ENCODE data around the gene PLIN5. TPM values are rescaled to one million over a fixed set of nuclear protein-coding genes. Genes with fewer than 3 reads are reported as not detected.

The PLIN5 gene
- total RNA-seq, 1 experiment from 2014 or later = 2.5 TPM

- Histone ChIP-seq H3K36me3 (replicated peaks; ENCODE audit: control insufficient read depth, insufficient read depth, low read length) (no peaks in the 10 kb centered on the region), H3K4me3 (ENCODE audit: insufficient read depth, low read depth, low read length) (no peak overlapping the region), H3K27me3 (ENCODE audit: control insufficient read depth, insufficient read depth, low read length) (peaks cover 3% of the 10 kb centered on the region; the same call in 1 of the 2 replicates)
- peak; percentile 92 for DNase-seq
Observed at GRCh38 chr19:4524808-4525562, 10.0 kb downstream of the PLIN5 start.

GRCh38 chr19:4523306-4524110, 11.5 kb downstream of the PLIN5 start:
- DNase-seq = peak; percentile 93
- H3K27me3 ChIP-seq (ENCODE audit: control insufficient read depth, insufficient read depth, low read length) = peaks cover 3% of the 10 kb centered on the region; the same call in 1 of the 2 replicates
- no peak overlapping the region for H3K4me3 ChIP-seq (ENCODE audit: insufficient read depth, low read depth, low read length)
- no peaks in the 10 kb centered on the region for H3K36me3 ChIP-seq (replicated peaks; ENCODE audit: control insufficient read depth, insufficient read depth, low read length)

GRCh38 chr19:4522291-4523002, 12.6 kb downstream of the PLIN5 start:
- Histone ChIP-seq H3K4me3 (ENCODE audit: insufficient read depth, low read depth, low read length) (no peak overlapping the region), H3K27me3 (ENCODE audit: control insufficient read depth, insufficient read depth, low read length) (peaks cover 3% of the 10 kb centered on the region; the same call in 1 of the 2 replicates), H3K36me3 (replicated peaks; ENCODE audit: control insufficient read depth, insufficient read depth, low read length) (no peaks in the 10 kb centered on the region)
- DNase-seq = peak; percentile 27

DNA sequence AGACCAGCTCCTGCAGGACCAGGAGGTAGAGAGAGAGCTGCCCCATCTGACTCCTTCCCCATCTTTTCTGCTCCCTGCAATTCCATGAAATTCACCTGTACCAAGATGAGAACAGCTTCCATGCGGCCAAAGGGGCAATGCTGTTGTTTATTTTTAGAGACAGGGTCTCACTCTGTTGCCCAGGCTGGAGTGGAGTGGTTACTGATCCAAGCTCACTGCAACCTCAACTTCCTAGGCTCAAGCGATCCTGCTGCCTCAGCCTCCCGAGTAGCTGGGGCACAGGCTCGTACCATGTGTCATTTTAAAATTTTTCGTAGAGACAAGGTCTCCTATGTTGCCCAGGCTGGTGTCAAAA, 13.2 kb downstream of the PLIN5 start:
- peaks cover 3% of the 10 kb centered on the region; the same call in 1 of the 2 replicates for H3K27me3 ChIP-seq (ENCODE audit: control insufficient read depth, insufficient read depth, low read length)
- no peak for DNase-seq
- no peak overlapping the region for H3K4me3 ChIP-seq (ENCODE audit: insufficient read depth, low read depth, low read length)
- no peaks in the 10 kb centered on the region for H3K36me3 ChIP-seq (replicated peaks; ENCODE audit: control insufficient read depth, insufficient read depth, low read length)

DNA sequence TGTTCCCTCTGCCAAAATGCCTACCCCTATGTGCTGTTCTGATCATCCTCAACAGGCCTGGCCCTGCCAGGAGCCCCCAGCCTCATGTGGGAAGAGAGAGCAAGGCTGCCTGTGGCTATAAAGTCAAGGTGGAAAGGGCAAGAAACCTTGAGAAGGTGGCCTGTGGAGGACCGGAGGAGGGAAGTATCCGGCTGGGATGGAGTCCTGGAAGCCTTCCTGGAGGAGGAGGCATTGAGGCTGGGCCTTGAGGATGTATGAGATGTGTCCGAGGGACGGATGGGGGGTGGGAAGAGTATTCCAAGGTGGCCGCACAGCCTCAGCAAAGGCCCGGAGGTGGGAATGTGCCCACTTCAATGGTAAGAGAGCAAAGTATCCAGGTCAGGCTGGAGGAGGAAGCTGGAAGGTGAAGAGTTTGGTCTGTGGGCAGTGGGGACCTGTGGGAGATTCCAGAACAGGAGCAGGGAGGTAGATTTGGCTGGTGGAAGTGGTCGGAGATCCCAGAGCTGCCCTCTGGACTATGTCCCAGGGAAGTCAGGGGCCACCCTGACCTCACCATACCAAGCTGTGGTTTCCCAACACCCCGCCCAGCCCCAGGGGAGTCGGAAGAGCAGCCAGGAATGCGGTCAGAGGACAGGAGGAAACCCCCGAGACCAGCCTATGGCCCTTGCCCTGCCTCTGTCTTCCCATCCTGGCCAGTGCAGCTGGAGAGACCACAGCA, 13.7 kb downstream of the PLIN5 start:
- DNase-seq = peak; percentile 30
- no peaks in the 10 kb centered on the region for H3K36me3 ChIP-seq (replicated peaks; ENCODE audit: control insufficient read depth, insufficient read depth, low read length)
- peaks cover 5% of the 10 kb centered on the region for H3K27me3 ChIP-seq (ENCODE audit: control insufficient read depth, insufficient read depth, low read length)
- no peak overlapping the region for H3K4me3 ChIP-seq (ENCODE audit: insufficient read depth, low read depth, low read length)

DNA sequence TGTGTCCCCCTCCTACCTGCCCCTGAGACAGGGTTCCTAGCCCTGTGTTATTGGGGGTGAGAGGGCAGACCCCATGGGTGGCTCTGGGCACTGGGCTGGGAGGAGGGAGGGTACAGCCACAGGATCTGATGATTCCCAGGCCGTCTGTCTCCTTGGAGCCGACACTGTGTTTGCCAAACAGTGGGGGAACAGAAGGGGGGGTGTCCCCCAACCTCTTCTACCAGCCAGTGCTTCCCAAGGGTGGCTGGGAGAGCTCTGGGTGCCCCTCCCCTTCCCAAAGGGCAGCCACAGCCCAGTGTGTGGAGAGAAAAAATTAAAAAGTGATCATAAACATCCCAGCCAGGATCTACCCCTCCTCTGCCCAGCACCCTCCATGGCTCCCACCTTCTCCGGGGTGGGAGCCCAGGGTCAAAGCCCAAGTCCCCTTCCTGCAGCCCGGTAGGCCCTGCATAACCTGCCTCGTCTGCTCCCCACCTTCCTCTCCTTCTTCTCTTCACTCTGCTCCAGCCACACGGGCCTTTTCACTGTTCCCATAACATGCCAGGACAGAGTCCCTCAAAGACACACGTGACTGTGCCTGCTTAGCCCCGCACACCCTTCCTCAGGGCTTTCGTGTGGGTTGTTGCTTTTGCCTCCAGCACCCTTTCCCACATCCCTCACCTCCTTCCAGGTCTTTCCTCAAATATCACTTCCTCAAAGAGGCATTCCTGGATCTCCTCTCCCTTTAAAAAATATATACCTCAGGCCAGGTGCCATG, 15.3 kb downstream of the PLIN5 start:
- Histone ChIP-seq H3K36me3 (replicated peaks; ENCODE audit: control insufficient read depth, insufficient read depth, low read length) (no peaks in the 10 kb centered on the region), H3K27me3 (ENCODE audit: control insufficient read depth, insufficient read depth, low read length) (peaks cover 9% of the 10 kb centered on the region), H3K4me3 (ENCODE audit: insufficient read depth, low read depth, low read length) (no peak overlapping the region)
- DNase-seq = no peak

DNA sequence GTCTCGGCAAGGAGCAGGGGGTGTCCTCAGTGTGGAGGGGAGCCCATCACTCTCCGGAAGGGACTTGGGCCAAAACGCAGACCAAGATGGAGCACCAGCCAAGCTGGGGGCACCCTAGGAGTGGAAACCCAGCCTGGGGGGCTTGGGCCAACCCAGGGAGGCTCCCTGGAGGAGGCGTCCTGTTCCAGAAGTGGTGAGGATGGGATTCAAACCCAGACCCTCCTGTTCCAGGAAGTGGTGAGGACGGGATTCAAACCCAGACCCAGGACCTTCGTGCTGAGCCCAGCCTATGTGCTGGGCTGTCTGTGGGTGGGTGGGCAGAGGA, 15.9 kb downstream of the PLIN5 start:
- H3K4me3 ChIP-seq (ENCODE audit: insufficient read depth, low read depth, low read length) = no peak overlapping the region
- peaks cover 9% of the 10 kb centered on the region for H3K27me3 ChIP-seq (ENCODE audit: control insufficient read depth, insufficient read depth, low read length)
- DNase-seq = no peak
- no peaks in the 10 kb centered on the region for H3K36me3 ChIP-seq (replicated peaks; ENCODE audit: control insufficient read depth, insufficient read depth, low read length)

DNA sequence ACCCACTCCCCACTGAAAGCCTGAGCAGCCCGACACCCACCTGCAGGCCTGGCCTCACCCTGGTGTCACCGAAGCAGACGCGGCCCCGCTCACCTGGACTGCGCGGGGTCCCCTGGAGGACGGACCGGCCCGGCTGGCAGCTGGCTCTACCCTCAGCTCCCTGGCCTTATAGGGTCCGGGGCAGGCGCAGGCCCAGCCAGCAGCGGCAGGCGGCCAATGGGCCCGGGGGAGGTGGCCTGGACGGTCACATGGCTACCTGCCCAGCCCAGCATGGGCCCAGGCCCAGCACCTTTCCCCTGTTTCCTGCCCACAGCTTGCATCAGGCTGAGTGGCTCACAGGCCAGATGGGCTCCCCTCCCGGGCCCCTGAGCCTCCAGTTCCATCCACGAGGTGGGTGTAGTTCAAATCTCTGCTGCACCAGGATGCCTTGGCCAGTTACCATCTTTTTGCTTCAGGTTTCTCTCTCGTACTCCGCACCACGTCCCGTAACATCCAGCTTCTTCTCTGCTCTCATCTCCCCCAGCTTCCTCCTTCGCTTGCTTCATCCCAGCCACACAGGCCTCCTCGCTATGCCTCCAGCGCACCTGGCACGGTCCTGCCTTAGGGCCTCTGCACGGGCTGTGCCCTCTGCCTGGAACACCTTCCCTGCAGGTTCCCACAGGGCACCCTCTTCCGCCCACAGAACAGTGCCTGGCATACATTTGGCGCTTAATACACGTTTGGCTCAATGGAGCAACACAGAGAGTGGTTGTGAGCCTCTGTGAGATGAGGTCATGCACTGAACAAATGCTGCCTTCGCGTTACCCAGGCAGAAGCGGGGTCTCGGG, 16.5 kb downstream of the PLIN5 start, which contains the start of gene PLIN4:
Gene PLIN4, minus strand, starts transcription at position 142 of the 827 bp plus-strand sequence. CDS start 214 bp downstream, outside the sequence.
- no peak within 1 kb of the TSS for H3K4me3 ChIP-seq (ENCODE audit: insufficient read depth, low read depth, low read length)
- H3K36me3 ChIP-seq (replicated peaks; ENCODE audit: control insufficient read depth, insufficient read depth, low read length) = no peaks in the 10 kb centered on the region
- peaks cover 10% of the 10 kb centered on the region for H3K27me3 ChIP-seq (ENCODE audit: control insufficient read depth, insufficient read depth, low read length)
- DNase-seq = peak; percentile 84

DNA sequence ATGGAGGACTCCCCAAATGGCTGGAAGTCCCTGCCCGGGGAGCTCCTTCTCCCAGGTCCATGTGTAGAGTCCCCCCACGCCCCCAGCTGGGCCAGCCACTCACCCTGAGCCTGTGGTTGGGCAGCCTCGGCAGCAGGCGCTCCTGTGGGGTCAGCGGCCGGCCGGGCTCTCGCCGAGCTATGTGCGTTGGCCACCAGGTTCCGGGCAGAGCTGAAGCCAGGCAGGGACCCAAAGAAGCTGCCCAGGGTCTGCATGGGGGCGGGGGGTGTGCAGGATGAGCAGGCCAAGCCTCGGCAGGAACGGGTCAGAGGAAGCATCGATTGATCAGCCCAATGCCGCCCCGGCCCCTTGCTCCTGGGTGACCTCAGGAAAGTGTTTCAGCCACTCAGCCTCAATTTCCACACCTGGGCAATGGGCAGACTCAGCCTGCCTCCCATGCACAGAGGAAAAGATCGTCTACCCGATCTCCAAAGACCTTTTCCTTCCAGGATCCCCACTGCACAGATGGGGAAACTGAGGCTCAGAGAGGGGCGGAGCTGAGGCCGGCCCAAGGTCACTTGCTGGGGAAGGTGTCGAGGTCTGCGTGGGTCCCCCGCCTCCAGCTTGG, 17.5 kb downstream of the PLIN5 start:
- no peak for DNase-seq
- H3K36me3 ChIP-seq (replicated peaks; ENCODE audit: control insufficient read depth, insufficient read depth, low read length) = no peaks in the 10 kb centered on the region
- peaks cover 11% of the 10 kb centered on the region for H3K27me3 ChIP-seq (ENCODE audit: control insufficient read depth, insufficient read depth, low read length)
- H3K4me3 ChIP-seq (ENCODE audit: insufficient read depth, low read depth, low read length) = no peak overlapping the region

DNA sequence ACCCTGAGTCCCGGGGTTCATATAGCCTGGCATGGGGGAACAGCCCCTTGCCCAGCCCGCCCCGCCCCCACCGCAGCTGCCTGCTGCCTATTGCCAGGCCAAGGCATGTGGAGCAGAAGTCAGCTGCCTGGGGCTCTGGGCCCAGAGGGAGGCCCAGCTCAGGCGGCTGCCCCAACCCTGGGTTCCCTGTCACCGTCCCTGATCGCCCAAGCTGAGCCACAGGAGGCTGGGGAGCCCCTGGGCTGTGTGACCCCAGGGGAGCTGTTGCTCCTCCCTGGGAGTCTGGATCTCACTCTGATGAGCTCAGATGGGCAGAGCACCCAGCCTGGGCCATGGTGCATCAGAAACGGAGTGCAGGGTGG, 18.1 kb downstream of the PLIN5 start:
- peaks cover 12% of the 10 kb centered on the region for H3K27me3 ChIP-seq (ENCODE audit: control insufficient read depth, insufficient read depth, low read length)
- DNase-seq = no peak

DNA sequence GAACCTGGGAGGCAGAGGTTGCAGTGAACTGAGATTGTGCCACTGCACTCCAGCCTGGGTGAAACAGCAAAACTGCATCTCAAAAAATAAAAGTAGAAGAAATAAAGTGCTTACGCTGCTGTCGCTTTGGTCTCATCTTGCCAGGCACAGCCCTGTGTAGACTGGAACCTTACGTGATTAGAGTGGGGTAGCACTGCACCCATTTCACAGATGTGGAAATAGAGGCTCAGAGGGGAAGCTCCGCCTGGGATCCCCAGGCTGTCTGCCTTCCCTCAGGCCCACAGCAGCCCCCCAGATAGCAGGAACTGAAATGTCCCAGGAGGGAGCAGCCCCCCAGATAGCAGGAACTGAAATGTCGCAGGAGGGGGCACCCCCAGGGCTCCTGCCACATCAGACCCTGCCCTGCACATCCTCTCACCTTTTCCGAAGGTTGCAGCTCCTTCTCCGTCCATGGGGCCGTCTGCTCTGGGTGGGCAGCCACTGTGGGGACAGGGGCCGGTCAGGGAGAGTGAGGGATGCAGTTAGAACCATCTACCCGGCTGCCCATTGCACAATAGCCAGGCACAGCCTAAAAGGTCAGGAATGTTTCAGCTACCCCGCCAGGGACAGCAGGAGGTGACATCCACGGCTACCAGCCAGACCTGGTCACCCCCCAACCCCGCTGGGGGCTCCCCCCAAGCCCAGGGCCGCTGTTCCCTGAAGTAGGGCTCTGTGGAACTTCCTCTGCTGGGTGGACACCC, 18.7 kb downstream of the PLIN5 start:
- no peaks in the 10 kb centered on the region for H3K36me3 ChIP-seq (replicated peaks; ENCODE audit: control insufficient read depth, insufficient read depth, low read length)
- peak; percentile 77 for DNase-seq
- peaks cover 11% of the 10 kb centered on the region for H3K27me3 ChIP-seq (ENCODE audit: control insufficient read depth, insufficient read depth, low read length)
- H3K4me3 ChIP-seq (ENCODE audit: insufficient read depth, low read depth, low read length) = no peak overlapping the region

More for the DNA sequence above, 18.1 kb downstream of the PLIN5 start:
- no peak overlapping the region for H3K4me3 ChIP-seq (ENCODE audit: insufficient read depth, low read depth, low read length)
- no peaks in the 10 kb centered on the region for H3K36me3 ChIP-seq (replicated peaks; ENCODE audit: control insufficient read depth, insufficient read depth, low read length)

- Histone ChIP-seq H3K4me3 (ENCODE audit: insufficient read depth, low read depth, low read length) (no peak overlapping the region), H3K27me3 (ENCODE audit: control insufficient read depth, insufficient read depth, low read length) (peaks cover 11% of the 10 kb centered on the region), H3K36me3 (replicated peaks; ENCODE audit: control insufficient read depth, insufficient read depth, low read length) (no peaks in the 10 kb centered on the region)
- no peak for DNase-seq
Observed at GRCh38 chr19:4515732-4516131, 19.3 kb downstream of the PLIN5 start.

Measured in H7 (cell line).